Activated CD8-positive, alpha-beta memory T cell treated with anti-CD3 and anti-CD28 coated beads for 24 hours (primary cell): ENCODE results near the gene KIF2A.

Experiments
- DNase-seq: peaks from one replicate; pipeline ENCODE4 v3.0.0-alpha.2; 2020

KIF2A gene

GRCh38 chr5:62296998-62297397 is 9.0 kb upstream of the KIF2A start:
- no peak for DNase-seq

DNA sequence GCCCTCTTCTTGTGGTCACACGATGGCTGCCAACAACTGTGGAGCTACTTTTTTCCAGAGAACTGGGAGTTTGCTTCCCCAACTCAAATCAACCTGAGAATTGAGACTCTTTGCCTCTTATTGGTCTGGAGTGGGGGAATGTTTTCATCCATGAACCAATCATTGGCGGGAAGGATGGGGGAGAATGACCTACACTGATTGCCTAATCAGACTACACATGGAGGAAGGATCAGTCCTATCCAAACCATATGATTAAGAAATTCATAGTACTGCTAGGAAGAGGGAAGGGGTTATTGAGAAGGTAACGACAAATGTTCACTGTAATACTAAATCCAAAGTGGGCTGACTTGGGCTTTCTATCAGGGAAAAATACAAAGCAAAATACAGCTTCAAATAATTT is 7.9 kb upstream of the KIF2A start:
- no peak for DNase-seq

DNA sequence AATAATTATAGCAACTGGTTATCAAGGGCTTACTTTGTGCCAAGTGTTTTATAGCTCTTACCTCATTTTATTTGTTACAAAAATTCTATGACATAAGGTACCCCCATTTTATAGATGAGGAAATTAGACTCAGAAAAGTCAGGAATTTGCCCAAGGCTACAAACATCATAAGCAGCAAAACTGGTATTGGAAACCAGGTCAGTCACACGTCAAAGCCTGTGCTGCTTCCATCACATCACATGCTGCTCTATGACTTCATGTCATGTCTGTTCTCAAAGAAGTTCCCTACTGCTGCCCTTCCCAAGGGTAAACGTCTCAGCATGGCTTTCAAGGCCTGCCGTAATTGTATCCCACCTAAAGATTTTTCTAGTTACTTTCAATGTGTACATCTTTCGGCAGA is 6.9 kb upstream of the KIF2A start:
- no peak for DNase-seq

DNA sequence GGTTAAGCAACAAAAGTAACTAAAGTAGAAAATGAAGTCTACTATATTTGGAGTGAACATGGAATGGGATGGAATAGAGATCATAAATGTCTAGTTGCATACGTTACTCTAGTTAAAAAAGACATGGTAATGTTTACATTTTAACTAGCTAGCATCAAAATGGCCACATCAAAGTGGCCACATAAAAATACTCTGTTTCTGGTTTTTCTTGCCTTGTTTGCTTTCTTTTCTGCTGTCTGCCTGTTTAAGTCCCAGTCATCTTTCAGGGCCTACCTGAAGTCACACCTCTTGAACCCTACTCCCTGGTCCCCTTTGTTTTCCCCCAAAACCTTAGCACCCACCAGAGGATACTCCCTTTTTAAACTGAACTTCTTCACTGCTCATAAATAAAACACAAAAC is 6.4 kb upstream of the KIF2A start:
- no peak for DNase-seq

GRCh38 chr5:62305358-62305714 is 670 bp upstream of the KIF2A start:
- DNase-seq = no peak

DNA sequence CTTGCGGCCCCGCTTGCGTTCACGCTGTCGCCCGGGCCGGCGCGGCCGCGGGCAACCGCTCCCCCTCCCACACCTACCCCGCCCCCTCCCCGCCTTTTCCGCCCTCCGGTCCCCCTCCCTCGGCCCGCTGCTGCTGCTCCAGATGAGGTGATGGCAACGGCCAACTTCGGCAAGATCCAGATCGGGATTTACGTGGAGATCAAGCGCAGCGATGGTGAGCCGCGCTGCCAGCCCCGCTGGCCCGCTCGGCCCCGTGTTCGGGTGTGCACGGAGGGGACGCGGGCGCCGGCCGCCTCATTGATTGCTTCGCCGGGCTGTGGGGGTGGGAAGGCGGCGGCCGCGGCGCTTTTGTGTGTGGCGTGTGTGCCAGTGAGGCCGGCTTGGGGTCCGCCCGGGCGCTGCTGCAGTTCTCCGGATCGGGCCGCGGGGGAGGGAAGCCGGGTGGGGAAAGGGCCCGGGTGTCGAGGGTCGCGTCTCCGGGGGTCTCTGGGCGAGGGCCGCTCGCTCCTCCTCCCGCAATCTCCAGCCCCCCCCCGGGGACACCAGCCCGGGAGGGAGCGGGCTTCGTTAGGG is 403 bp downstream of the KIF2A start:
- DNase-seq = no peak

- DNase-seq = peak; percentile 82
These were observed 1.1 kb downstream of the KIF2A start for GRCh38 chr5:62306896-62307689.

- no peak for DNase-seq
These were observed 2.4 kb downstream of the KIF2A start for GRCh38 chr5:62308439-62308838.

GRCh38 chr5:62309107-62309506 is 3.1 kb downstream of the KIF2A start:
- DNase-seq = no peak

DNA sequence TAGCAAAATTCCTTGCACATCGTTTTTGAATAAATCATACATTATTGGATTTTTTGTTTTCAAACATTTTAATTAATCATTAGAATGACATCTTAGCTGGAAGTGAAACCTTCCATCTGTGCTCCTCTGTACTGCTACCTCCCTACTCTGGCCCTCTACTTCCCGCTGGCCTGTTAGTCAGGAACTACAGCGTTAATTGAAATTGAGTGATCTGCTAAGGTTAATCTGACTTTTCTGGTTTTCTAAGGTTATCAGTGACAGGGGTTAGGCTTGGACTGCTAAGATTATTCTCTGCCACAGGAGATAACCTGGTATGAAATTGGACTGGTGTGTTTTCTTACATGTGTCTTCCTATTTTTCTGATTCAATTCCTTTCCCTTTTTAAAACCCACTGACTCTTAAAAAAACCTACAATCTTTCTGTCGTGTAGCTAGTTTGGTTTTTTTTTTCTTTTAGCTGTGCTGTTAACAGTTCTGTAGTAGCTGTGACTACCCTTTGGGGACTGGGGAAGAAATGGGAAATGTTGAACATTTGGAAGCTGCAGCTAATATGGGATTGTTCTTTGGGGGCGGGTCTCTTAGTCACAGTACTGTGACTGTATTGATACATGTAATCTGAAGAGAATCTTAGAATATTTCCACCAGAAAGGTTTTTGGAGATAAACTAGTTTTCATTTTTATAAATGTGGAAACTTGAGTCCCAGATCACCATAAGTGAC is 4.6 kb downstream of the KIF2A start:
- no peak for DNase-seq

DNA sequence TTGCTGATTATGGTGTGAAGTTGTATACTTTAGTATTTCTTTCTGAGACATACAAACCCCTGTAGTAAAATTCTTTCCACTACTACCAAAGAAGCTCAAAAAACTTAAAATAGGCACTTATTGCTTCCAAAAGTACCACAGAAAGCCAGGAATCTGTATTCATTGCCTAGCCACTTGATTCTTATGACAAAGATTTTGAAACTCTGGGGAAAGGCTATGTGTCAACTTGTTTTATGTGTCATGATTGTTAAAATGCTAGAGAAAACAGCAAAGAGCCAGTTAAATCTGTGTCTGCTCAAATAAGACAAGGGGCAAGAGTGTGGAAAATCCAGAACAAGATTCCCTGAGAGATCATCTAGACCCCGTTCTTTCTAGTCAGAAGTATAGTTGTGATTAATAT is 6.0 kb downstream of the KIF2A start:
- DNase-seq = no peak

DNA sequence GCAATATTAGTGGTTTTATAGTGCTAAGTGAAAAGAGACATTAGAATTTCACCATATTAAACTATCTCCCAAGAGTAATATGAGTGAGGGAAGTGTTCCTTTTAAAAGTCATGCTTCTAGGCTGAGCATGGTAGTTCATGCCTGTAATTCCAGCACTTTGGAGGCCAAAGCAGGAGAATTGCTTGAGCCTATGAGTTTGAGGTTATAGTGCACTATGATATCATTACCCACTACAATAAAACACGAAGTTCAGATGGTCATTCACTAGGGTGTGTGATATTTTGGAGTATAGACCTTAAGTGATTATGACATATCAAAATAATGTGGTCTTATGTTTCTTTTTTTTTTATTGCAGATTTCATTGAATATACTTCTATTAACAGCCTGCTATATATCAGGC is 6.7 kb downstream of the KIF2A start:
- no peak for DNase-seq

- no peak for DNase-seq
These were observed 8.3 kb downstream of the KIF2A start for GRCh38 chr5:62314213-62314830.

GRCh38 chr5:62315376-62316175 is 9.6 kb downstream of the KIF2A start:
- no peak for DNase-seq

DNA sequence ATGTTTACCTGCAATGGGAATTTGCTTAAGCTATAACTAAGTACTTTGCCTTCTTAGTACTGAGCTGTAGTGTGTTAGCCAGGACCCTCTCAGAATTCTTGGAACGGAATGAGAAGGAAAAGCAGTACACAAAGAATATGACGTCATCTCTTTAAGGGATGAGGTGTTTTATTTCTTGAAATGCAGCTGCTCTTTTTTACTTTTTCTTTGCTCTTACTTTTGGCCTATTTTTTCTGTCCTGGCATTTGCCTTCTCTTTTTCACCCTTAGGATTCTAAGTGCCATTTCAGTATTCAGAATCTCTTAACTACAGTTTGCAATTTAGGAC is 10.1 kb downstream of the KIF2A start:
- DNase-seq = no peak

DNA sequence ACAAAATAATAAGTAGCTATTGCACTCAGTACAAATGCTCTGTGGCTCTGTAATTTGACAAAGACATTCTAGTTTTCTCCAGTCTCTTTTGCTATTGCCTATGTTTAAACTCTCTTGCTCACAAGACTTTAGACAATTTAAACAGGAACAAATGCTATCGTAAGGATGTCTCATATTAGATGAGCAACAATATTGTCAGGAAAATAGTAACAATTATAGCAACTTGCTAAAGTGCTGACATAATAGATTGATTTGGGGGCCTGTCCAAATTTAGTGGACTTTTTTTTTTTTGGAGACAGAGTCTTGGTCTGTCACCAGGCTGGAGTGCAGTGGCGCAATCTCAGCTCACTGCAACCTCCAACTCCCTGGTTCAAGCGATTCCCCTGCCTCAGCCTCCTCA is 11.8 kb downstream of the KIF2A start:
- no peak for DNase-seq

GRCh38 chr5:62322484-62322883 is 16.5 kb downstream of the KIF2A start:
- DNase-seq = no peak

- no peak for DNase-seq
These were observed 20.3 kb downstream of the KIF2A start for GRCh38 chr5:62326302-62326701.

- no peak for DNase-seq
These were observed 20.7 kb downstream of the KIF2A start for GRCh38 chr5:62326702-62327101.

- DNase-seq = no peak
These were observed 21.4 kb downstream of the KIF2A start for GRCh38 chr5:62327138-62328053.

- no peak for DNase-seq
These were observed 22.9 kb downstream of the KIF2A start for GRCh38 chr5:62328772-62329491.
